Mesenchymal stem cell (in vitro differentiated cells and primary cell): ENCODE results near the gene SEC24A.

Experiments
- DNase-seq: peaks from one replicate; pipeline ENCODE4 v3.0.0-alpha.2; 2013
- H2AFZ ChIP-seq: one replicate; pipeline ENCODE4 v1.6.1; 2013; ENCODE audit warnings: low read depth, mild to moderate bottlenecking, control low read depth, inconsistent platforms, low read length, moderate library complexity
- H2AK5ac ChIP-seq: 2 replicates; pipeline ENCODE4 v1.6.1; 2013; ENCODE audit warnings: low read length, moderate library complexity, mild to moderate bottlenecking, inconsistent platforms; ENCODE audit not compliant: severe bottlenecking
- H2BK120ac ChIP-seq: one replicate; pipeline ENCODE4 v1.6.1; 2013; ENCODE audit warnings: low read depth, mild to moderate bottlenecking, inconsistent platforms, low read length, moderate library complexity
- H2BK12ac ChIP-seq, 2 experiments: one replicate each; pipeline ENCODE4 v1.6.1; 2013; ENCODE audit warnings: inconsistent platforms in 2 of 2, low read length in 2 of 2, mild to moderate bottlenecking in 2 of 2, moderate library complexity in 2 of 2, control low read depth in 1 of 2
- H2BK15ac ChIP-seq: one replicate; pipeline ENCODE4 v1.6.1; 2013; ENCODE audit warnings: mild to moderate bottlenecking, low read depth, inconsistent platforms; ENCODE audit not compliant: poor library complexity, severe bottlenecking
- H2BK5ac ChIP-seq: 2 replicates; pipeline ENCODE4 v1.6.1; 2013; ENCODE audit warnings: low read depth, mild to moderate bottlenecking, low read length, control low read depth, inconsistent platforms; ENCODE audit not compliant: poor library complexity, severe bottlenecking
- H3K14ac ChIP-seq, 2 experiments: one replicate each; pipeline ENCODE4 v1.6.1; 2013; ENCODE audit warnings: inconsistent platforms in 2 of 2, low read length in 2 of 2, control low read depth in 1 of 2, mild to moderate bottlenecking in 1 of 2, moderate library complexity in 1 of 2
- H3K18ac ChIP-seq, 2 experiments: one replicate each; pipeline ENCODE4 v1.6.1; 2013; ENCODE audit warnings: inconsistent platforms in 2 of 2, low read length in 2 of 2, control low read depth in 1 of 2, low read depth in 1 of 2, mild to moderate bottlenecking in 1 of 2
- H3K23ac ChIP-seq, 2 experiments: one replicate each; pipeline ENCODE4 v1.6.1; 2013; ENCODE audit warnings: inconsistent platforms in 2 of 2, low read length in 2 of 2, mild to moderate bottlenecking in 2 of 2, moderate library complexity in 2 of 2, control low read depth in 1 of 2
- H3K27ac ChIP-seq: 2 replicates; pipeline ENCODE4 v1.5.1; 2013; ENCODE audit warnings: mild to moderate bottlenecking, moderate library complexity, low read length, control low read depth, inconsistent platforms; ENCODE audit not compliant: poor library complexity, severe bottlenecking
- H3K27me3 ChIP-seq, 2 experiments: 2 replicates each; pipeline versions ENCODE4 v1.6.1 to v1.7.0; 2013; ENCODE audit warnings: low read length in 2 of 2, mild to moderate bottlenecking in 2 of 2, moderate library complexity in 2 of 2, control low read depth in 1 of 2, inconsistent platforms in 1 of 2; ENCODE audit not compliant: control insufficient read depth in 1 of 2, insufficient read depth in 1 of 2
- H3K36me3 ChIP-seq, 2 experiments: 2 replicates each; pipeline versions ENCODE4 v1.6.1 to v1.7.0; 2013; ENCODE audit warnings: low read length in 2 of 2, control low read depth in 1 of 2, inconsistent platforms in 1 of 2, low read depth in 1 of 2, mild to moderate bottlenecking in 1 of 2; ENCODE audit not compliant: insufficient read depth in 2 of 2, control insufficient read depth in 1 of 2
- H3K4ac ChIP-seq, 2 experiments: one replicate each; pipeline ENCODE4 v1.6.1; 2013; ENCODE audit warnings: inconsistent platforms in 2 of 2, low read length in 2 of 2, mild to moderate bottlenecking in 2 of 2, moderate library complexity in 2 of 2, control low read depth in 1 of 2, low read depth in 1 of 2
- H3K4me1 ChIP-seq: 2 replicates; pipeline ENCODE4 v1.6.1; 2013; ENCODE audit warnings: low read depth, low read length, control low read depth; ENCODE audit not compliant: control insufficient read depth, insufficient read depth
- H3K4me2 ChIP-seq: 2 replicates; pipeline ENCODE4 v1.6.1; 2013; ENCODE audit warnings: low read length, mild to moderate bottlenecking, inconsistent platforms; ENCODE audit not compliant: poor library complexity, severe bottlenecking
- H3K4me3 ChIP-seq, 2 experiments: 2 replicates each; pipeline versions ENCODE4 v1.5.1 to v1.7.0; 2013; ENCODE audit warnings: low read length in 2 of 2, mild to moderate bottlenecking in 2 of 2, control low read depth in 1 of 2, low read depth in 1 of 2; ENCODE audit not compliant: insufficient read depth in 1 of 2
- H3K79me1 ChIP-seq: replicated peaks from 2 replicates; pipeline ENCODE4 v1.6.1; 2013; ENCODE audit warnings: mild to moderate bottlenecking, control low read depth, low read length, inconsistent platforms; ENCODE audit not compliant: poor library complexity, severe bottlenecking
- H3K9ac ChIP-seq: 2 replicates; pipeline ENCODE4 v1.7.0; 2013; ENCODE audit warnings: mild to moderate bottlenecking, low read length, moderate library complexity
- H3K9me3 ChIP-seq: 2 replicates; pipeline ENCODE4 v1.7.0; 2013; ENCODE audit warnings: mild to moderate bottlenecking, low read length; ENCODE audit not compliant: control insufficient read depth
- H4K8ac ChIP-seq: one replicate; pipeline ENCODE4 v1.6.1; 2013; ENCODE audit warnings: inconsistent platforms, mild to moderate bottlenecking, low read length, moderate library complexity
- H4K91ac ChIP-seq: one replicate; pipeline ENCODE4 v1.6.1; 2013; ENCODE audit warnings: mild to moderate bottlenecking, low read length, inconsistent platforms
- WGBS: methylation state at CpG from one replicate; pipeline ENCODE4 v1.1.7; 2013; ENCODE audit warnings: mixed read lengths; 5-methylcytosine and 5-hydroxymethylcytosine counted together

Gene SEC24A

DNA sequence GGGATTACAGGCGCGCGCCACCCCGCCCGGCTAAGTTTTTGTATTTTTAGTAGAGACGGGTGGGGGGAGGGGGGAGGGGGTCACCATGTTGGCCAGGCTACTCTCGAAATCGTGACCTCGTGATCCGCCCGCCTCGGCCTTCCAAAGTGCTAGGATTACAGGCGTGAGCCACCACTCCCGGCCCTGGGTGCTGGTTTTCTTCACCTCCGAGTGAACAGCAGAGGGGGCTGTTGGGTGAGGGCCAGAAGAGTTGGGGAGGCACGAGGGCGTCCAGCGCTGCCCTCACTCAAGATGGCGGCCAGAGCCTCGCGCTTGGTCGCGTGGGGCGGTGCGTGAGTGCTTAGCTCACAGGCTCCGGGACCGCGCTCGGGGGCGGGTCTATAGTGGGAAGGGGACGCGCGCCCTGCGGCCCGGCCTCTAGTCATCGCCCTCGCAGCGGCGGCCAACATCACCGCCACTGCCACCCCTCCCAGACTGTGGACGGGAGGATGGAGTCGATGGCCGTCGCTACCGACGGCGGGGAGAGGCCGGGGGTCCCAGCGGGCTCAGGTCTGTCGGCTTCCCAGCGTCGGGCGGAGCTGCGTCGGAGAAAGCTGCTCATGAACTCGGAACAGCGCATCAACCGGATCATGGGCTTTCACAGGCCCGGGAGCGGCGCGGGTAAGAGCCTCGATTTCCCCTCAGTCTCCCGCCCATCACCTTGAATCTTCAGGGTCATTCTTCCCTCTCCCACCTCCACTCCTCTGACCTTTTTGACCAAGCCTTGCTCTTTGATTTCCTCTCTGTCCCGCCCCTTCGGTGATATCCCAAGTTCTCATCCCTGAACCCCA, 89.8 kb downstream of the SEC24A start, which contains the start of gene CAMLG:
CAMLG (plus strand) TSS at position 416 of the 830 bp plus-strand sequence; CDS start at position 489, 73 bp downstream.
- peak within 1 kb of the TSS; percentile 73 for H3K4me2 ChIP-seq
- H2BK120ac ChIP-seq: peak within 1 kb of the TSS; percentile 68
- peak within 1 kb of the TSS; percentile 38 to 68 for H3K4ac ChIP-seq
- no peak within 1 kb of the TSS for H2AK5ac ChIP-seq
- H4K91ac ChIP-seq: peak within 1 kb of the TSS; percentile 50
- peaks cover 3% of the 10 kb centered on the region for H3K4me1 ChIP-seq
- peak; percentile 99 for DNase-seq
- peak within 1 kb of the TSS; percentile 68 to 72 for H3K18ac ChIP-seq
- peak within 1 kb of the TSS; percentile 83 to 92 for H3K4me3 ChIP-seq
- peak within 1 kb of the TSS; percentile 73 for H2AFZ ChIP-seq
- peaks cover 4 to 14% of the 10 kb centered on the region in 2 experiments for H3K36me3 ChIP-seq
- 1% methylated on average over 57 of the region's 66 CpGs for WGBS
- peak within 1 kb of the TSS; percentile 74 for H3K27ac ChIP-seq
- peaks cover 11% of the 10 kb centered on the region for H3K79me1 ChIP-seq
- H3K9ac ChIP-seq: peak within 1 kb of the TSS; percentile 98
- no peak within 1 kb of the TSS for H2BK5ac ChIP-seq
- no peak within 1 kb of the TSS for H2BK15ac ChIP-seq
- H2BK12ac ChIP-seq: no peak within 1 kb of the TSS
- no peaks in the 10 kb centered on the region for H3K27me3 ChIP-seq
- no peak within 1 kb of the TSS for H3K14ac ChIP-seq
- H4K8ac ChIP-seq: peak within 1 kb of the TSS; percentile 30
- no peaks in the 10 kb centered on the region for H3K9me3 ChIP-seq
- H3K23ac ChIP-seq: no peak within 1 kb of the TSS

DNA sequence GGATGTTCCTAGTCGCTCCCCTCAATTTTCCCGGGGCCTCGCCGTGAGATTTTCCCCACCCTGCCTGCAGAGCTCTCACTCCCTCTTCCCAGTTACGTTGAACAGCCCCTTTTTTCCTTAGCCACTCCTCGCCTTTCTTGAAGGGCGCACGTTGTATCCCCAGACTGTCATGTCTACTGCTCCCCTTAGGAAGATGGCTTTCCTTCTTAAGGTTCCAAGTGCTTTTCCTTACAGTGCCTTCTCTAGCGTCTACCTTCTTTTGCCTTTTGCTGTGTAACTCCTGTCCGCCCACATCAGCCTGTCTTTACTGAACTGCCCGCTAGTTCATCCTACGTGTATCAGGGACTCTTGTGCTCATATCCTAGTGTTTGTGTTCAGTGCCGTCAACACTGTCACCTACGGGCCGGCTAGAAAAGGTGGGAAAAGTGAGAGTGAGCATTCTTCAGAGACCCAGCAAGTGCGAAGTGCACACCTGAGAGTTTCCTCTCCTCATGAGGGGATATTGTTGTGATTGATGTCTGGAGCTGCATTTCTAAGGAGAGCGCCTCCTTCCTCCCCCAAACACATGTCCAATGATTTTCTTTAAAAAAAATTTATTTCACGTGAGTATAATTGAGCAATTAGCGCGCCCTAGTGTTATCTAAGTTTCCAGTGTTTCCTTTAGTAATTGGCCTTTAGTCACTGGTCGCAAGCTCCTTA, 90.5 kb downstream of the SEC24A start:
- H4K8ac ChIP-seq: no peak overlapping the region
- H3K14ac ChIP-seq: no peak overlapping the region
- peak overlapping the region; percentile 83 to 92 for H3K4me3 ChIP-seq
- H3K9me3 ChIP-seq: no peaks in the 10 kb centered on the region
- H2BK12ac ChIP-seq: no peak overlapping the region
- peak overlapping the region; percentile 1 for H3K27ac ChIP-seq
- peak overlapping the region; percentile 64 for H2AFZ ChIP-seq
- peaks cover 13% of the 10 kb centered on the region for H3K79me1 ChIP-seq
- H3K4ac ChIP-seq: peak overlapping the region in 1 of 2 experiments; percentile 38
- H3K36me3 ChIP-seq: peaks cover 4 to 21% of the 10 kb centered on the region in 2 experiments
- peak overlapping the region in 1 of 2 experiments; percentile 68 for H3K18ac ChIP-seq
- no peak overlapping the region for H4K91ac ChIP-seq
- peak; percentile 73 for DNase-seq
- no peaks in the 10 kb centered on the region for H3K27me3 ChIP-seq
- peaks cover 3% of the 10 kb centered on the region for H3K4me1 ChIP-seq
- H2BK15ac ChIP-seq: no peak overlapping the region
- H2BK120ac ChIP-seq: no peak overlapping the region
- H3K4me2 ChIP-seq: peak overlapping the region; percentile 60
- WGBS: 12% methylated on average over 20 of the region's 21 CpGs
- no peak overlapping the region for H2BK5ac ChIP-seq
- no peak overlapping the region for H2AK5ac ChIP-seq
- H3K23ac ChIP-seq: no peak overlapping the region
- H3K9ac ChIP-seq: peak overlapping the region; percentile 98

DNA sequence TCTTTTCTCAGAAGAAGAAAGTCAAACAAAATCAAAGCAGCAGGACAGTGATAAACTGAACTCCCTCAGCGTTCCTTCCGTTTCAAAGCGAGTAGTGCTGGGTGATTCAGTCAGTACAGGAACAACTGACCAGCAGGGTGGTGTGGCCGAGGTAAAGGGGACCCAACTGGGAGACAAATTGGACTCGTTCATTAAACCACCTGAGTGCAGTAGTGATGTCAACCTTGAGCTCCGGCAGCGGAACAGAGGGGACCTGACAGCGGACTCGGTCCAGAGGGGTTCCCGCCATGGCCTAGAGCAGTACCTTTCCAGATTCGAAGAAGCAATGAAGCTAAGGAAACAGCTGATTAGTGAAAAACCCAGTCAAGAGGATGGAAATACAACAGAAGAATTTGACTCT, 92.5 kb downstream of the SEC24A start:
- H4K91ac ChIP-seq: no peak overlapping the region
- no peak overlapping the region for H3K4ac ChIP-seq
- no peak overlapping the region for H2AK5ac ChIP-seq
- H3K4me3 ChIP-seq: no peak overlapping the region
- H3K27ac ChIP-seq: no peak overlapping the region
- H2BK5ac ChIP-seq: no peak overlapping the region
- H3K23ac ChIP-seq: no peak overlapping the region
- no peak overlapping the region for H2AFZ ChIP-seq
- no peak overlapping the region for H2BK12ac ChIP-seq
- H3K4me1 ChIP-seq: peaks cover 3% of the 10 kb centered on the region
- H3K14ac ChIP-seq: no peak overlapping the region
- DNase-seq: no peak
- H3K4me2 ChIP-seq: no peak overlapping the region
- no peaks in the 10 kb centered on the region for H3K9me3 ChIP-seq
- no peak overlapping the region for H3K18ac ChIP-seq
- no peak overlapping the region for H2BK15ac ChIP-seq
- 95% methylated on average over 11 of the region's 11 CpGs for WGBS
- no peaks in the 10 kb centered on the region for H3K27me3 ChIP-seq
- peaks cover 15% of the 10 kb centered on the region for H3K79me1 ChIP-seq
- H3K36me3 ChIP-seq: peaks cover 4 to 28% of the 10 kb centered on the region in 2 experiments
- no peak overlapping the region for H2BK120ac ChIP-seq
- no peak overlapping the region for H3K9ac ChIP-seq
- no peak overlapping the region for H4K8ac ChIP-seq

DNA sequence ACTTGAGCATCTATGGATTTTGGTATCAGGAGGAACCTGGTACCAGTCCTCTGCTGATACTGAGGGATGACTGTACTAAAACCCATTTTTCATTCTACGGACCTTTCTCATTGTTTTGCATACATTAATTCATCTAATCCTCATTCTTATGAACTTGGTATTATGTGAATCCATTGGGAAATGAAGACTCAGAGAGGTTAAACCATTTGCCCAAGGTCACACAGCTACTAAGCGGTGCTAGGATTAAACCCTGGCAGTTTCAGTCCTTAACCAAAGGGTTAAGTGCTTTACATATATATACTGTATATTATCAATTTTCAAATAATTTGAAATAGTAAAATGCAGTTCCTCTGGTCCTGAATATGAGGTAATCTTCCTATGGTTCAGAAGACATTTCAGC, 93.5 kb downstream of the SEC24A start:
- Histone ChIP-seq H3K9me3 (no peaks in the 10 kb centered on the region), H3K27me3 (no peaks in the 10 kb centered on the region), H2BK120ac (no peak overlapping the region), H2BK5ac (no peak overlapping the region), H4K8ac (no peak overlapping the region), H4K91ac (no peak overlapping the region), H3K23ac (no peak overlapping the region), H3K27ac (no peak overlapping the region), H3K4me1 (peaks cover 3% of the 10 kb centered on the region), H3K4ac (no peak overlapping the region), H2BK15ac (no peak overlapping the region), H2AK5ac (no peak overlapping the region), H3K14ac (no peak overlapping the region), H3K4me2 (no peak overlapping the region), H2AFZ (no peak overlapping the region), H2BK12ac (no peak overlapping the region), H3K36me3 (peaks cover 4 to 31% of the 10 kb centered on the region in 2 experiments), H3K18ac (no peak overlapping the region), H3K9ac (no peak overlapping the region), H3K4me3 (no peak overlapping the region), H3K79me1 (peaks cover 19% of the 10 kb centered on the region)
- DNase-seq: no peak
- WGBS: no CpG with 5 or more reads among the region's 2 CpGs
